ENCODE data around the gene ECHDC1. TPM values are rescaled to one million over a fixed set of nuclear protein-coding genes. Genes with fewer than 3 reads are reported as not detected.

The ECHDC1 gene
- total RNA-seq, 2 experiments from 2014 or later, result 39.5 to 46.1 TPM

- DNase-seq (peak; percentile 80), ATAC-seq (peak; percentile 84)
- H3K9me3 Mint-ChIP-seq (ENCODE audit: low read depth), result no peaks in the 10 kb centered on the region
- H3K27ac Mint-ChIP-seq, result peak within 1 kb of the TSS; percentile 100
- CTCF ChIA-PET, result interaction anchor here (0.6 to 3.8 kb wide), 30 partner anchors 9 to 1521 kb away, joined by 3 to 32 read pairs (median 4); no protein-coding TSS in a partner anchor
- peaks cover 34% of the 10 kb centered on the region for H3K4me1 Mint-ChIP-seq
- peaks cover 3% of the 10 kb centered on the region for H3K36me3 Mint-ChIP-seq
- peak within 1 kb of the TSS; percentile 100 for H3K4me3 Mint-ChIP-seq
- peaks cover 4% of the 10 kb centered on the region for H3K27me3 Mint-ChIP-seq
These were observed 77.1 kb downstream of the ECHDC1 start, which contains the start of gene RNF146 for GRCh38 chr6:127266178-127266891. TSS of gene RNF146 (plus strand) at chr6:127266864. CDS start at chr6:127280339, 13,475 bp downstream.

DNA sequence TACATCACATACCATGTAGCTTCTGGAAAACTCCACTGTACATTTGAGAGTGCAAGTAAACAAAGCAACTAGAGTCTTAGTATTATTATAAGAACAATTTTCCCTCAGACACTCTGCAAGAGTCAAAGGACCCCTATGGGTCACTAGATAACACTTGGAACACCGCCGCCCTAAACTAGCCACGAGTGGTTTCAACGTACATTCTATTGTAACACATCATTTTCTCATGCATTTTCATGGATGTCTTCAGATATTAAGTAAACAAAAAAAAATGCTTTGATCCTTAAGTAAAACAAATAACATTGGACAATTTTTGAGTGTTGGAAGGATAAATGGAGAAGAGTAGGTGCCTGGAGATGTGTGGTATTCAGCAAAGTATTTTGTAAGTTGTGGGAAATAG, 79.9 kb downstream of the ECHDC1 start:
- H3K4me1 Mint-ChIP-seq, result peaks cover 23% of the 10 kb centered on the region
- peaks cover 18% of the 10 kb centered on the region for H3K27me3 Mint-ChIP-seq
- DNase-seq (no peak), ATAC-seq (no peak)
- no peaks in the 10 kb centered on the region for H3K9me3 Mint-ChIP-seq (ENCODE audit: low read depth)
- H3K36me3 Mint-ChIP-seq, result peaks cover 3% of the 10 kb centered on the region
- H3K27ac Mint-ChIP-seq, result no peak overlapping the region
- no peak overlapping the region for H3K4me3 Mint-ChIP-seq
- CTCF ChIA-PET, result interaction anchor here (0.6 to 1.5 kb wide), 3 partner anchors 75 to 81 kb away, joined by 3 to 6 read pairs (median 4); no protein-coding TSS in a partner anchor

- no peak overlapping the region for H3K27ac Mint-ChIP-seq
- H3K27me3 Mint-ChIP-seq, result peaks cover 18% of the 10 kb centered on the region
- H3K9me3 Mint-ChIP-seq (ENCODE audit: low read depth), result no peaks in the 10 kb centered on the region
- CTCF ChIA-PET, result interaction anchor here (1.1 to 1.5 kb wide), 3 partner anchors 75 to 276 kb away, joined by 3 to 6 read pairs (median 3); no protein-coding TSS in a partner anchor
- H3K4me3 Mint-ChIP-seq, result no peak overlapping the region
- H3K36me3 Mint-ChIP-seq, result peaks cover 3% of the 10 kb centered on the region
- peaks cover 17% of the 10 kb centered on the region for H3K4me1 Mint-ChIP-seq
- DNase-seq (no peak), ATAC-seq (no peak)
These were observed 80.5 kb downstream of the ECHDC1 start for GRCh38 chr6:127262896-127263295.

- ATAC-seq, result no peak
- Mint-ChIP-seq H3K36me3 (no peaks in the 10 kb centered on the region), H3K27me3 (peaks cover 12% of the 10 kb centered on the region), H3K9me3 (ENCODE audit: low read depth) (no peaks in the 10 kb centered on the region), H3K4me1 (no peaks in the 10 kb centered on the region), H3K27ac (no peak overlapping the region), H3K4me3 (no peak overlapping the region)
- CTCF ChIA-PET, result interaction anchor here (2.2 kb wide), 1 partner anchor 11 kb away, joined by 9 read pairs; the partner anchor contains the start of gene RNF146
- no peak for DNase-seq
These were observed 88.1 kb downstream of the ECHDC1 start for GRCh38 chr6:127255286-127255685.

GRCh38 chr6:127249621-127250020, 93.8 kb downstream of the ECHDC1 start:
- H3K4me3 Mint-ChIP-seq, result no peak overlapping the region
- no peaks in the 10 kb centered on the region for H3K4me1 Mint-ChIP-seq
- DNase-seq (no peak), ATAC-seq (no peak)
- H3K27ac Mint-ChIP-seq, result no peak overlapping the region
- CTCF ChIA-PET, result no interaction called here
- H3K27me3 Mint-ChIP-seq, result peaks cover 5% of the 10 kb centered on the region
- H3K36me3 Mint-ChIP-seq, result no peaks in the 10 kb centered on the region
- no peaks in the 10 kb centered on the region for H3K9me3 Mint-ChIP-seq (ENCODE audit: low read depth)

DNA sequence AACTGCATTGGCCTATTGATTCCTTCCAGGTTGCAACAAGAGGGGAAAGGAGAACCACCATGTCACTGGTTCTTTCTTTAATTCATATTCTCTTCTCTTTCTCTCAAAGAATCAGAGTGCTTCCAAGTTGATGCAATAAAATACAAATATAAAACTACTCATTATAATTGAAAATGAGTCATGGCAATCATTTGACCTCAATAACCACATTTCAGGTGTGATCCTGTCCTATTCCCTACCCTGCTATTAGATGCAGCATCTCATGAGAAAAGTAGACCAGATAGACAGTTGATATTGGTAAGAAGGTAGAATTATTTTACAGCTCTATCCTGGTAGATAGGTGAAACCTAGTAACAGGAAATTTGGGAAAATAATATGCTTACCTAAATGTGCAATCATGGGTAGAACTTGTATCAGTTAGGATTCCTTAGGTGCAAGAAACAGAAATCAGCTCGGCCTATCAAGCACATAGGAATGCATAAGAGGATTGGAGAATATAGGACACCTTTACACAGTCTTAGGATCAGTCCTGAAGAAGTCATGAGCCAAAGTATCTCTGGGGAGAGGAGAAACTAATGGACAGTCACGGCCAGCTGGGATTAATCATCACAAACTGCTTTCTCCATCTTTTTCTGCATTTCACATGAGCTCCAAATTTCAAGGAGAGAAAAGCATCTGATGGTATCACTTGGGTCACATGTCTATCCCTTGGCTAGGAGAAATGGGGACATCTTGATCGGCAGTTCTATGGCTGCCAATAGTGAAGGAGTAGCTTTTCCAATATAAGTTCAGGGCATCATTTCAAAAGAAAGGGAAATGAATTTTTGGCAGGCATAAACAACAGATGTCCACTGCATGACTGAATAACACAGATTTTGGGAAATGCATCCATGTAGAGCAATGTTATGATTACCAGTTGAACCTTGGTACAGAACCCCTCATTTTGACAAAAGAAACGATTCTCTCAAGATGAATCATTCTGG, 96.0 kb downstream of the ECHDC1 start:
- no peak for ATAC-seq
- Mint-ChIP-seq H3K9me3 (ENCODE audit: low read depth) (no peaks in the 10 kb centered on the region), H3K4me3 (no peak overlapping the region), H3K4me1 (no peaks in the 10 kb centered on the region), H3K27ac (no peak overlapping the region), H3K36me3 (no peaks in the 10 kb centered on the region), H3K27me3 (peaks cover 5% of the 10 kb centered on the region)
- CTCF ChIA-PET, result interaction anchor here (2.2 kb wide), 1 partner anchor 19 kb away, joined by 6 read pairs; the partner anchor contains the start of gene RNF146
- no peak for DNase-seq

- Mint-ChIP-seq H3K27me3 (peaks cover 7% of the 10 kb centered on the region), H3K4me1 (no peaks in the 10 kb centered on the region), H3K27ac (no peak overlapping the region), H3K9me3 (ENCODE audit: low read depth) (no peaks in the 10 kb centered on the region), H3K36me3 (no peaks in the 10 kb centered on the region), H3K4me3 (no peak overlapping the region)
- CTCF ChIA-PET, result no interaction called here
- ATAC-seq, result no peak
- no peak for DNase-seq
These were observed 99.9 kb downstream of the ECHDC1 start for GRCh38 chr6:127243501-127243900.

Other genes with a start within 250 kb of the ECHDC1 start
- gene RSPO3, start 224.9 kb downstream of the ECHDC1 start, total RNA-seq, result not detected
- gene RNF146, start 76.7 kb downstream of the ECHDC1 start, total RNA-seq, result 10 to 100 TPM; 18.2 to 24.9 TPM
- gene KIAA0408, start 115.8 kb upstream of the ECHDC1 start, total RNA-seq, result 10 to 100 TPM in 1 of 2 experiments, 1 to 10 TPM in 1; 9.9 to 25.6 TPM
- not detected for gene C6orf58, start 233.6 kb upstream of the ECHDC1 start, total RNA-seq

All from activated CD8-positive, alpha-beta memory T cell treated with anti-CD3 and anti-CD28 coated beads, Interleukin-2, amount 10 ng/mL, durations not matched to agents 7 days and 5 days (primary cell).